Endothelial cell of hepatic sinusoid (primary cell): ENCODE measurements around the gene CAPN12.

Source experiments
- in situ Hi-C: cut with HindIII; loops from 2 replicates; pipeline ENCODE4 v1.10.0; 2017; ENCODE audit warnings: low sequenced_read_pairs

Gene CAPN12

GRCh38 chr19:38727306-38727867 is 16.9 kb downstream of the CAPN12 start:
- in situ Hi-C loops: no loop called here

- in situ Hi-C loops: no loop called here
Measured at GRCh38 chr19:38726761-38727301, 17.4 kb downstream of the CAPN12 start.

- in situ Hi-C loops: no loop called here
Measured at GRCh38 chr19:38726284-38726673, 18.0 kb downstream of the CAPN12 start.

- in situ Hi-C loops: no loop called here
Measured at GRCh38 chr19:38725469-38726283, 18.6 kb downstream of the CAPN12 start.

GRCh38 chr19:38723990-38724854 is 20.1 kb downstream of the CAPN12 start:
- in situ Hi-C loops: no loop called here

GRCh38 chr19:38723606-38723965 is 20.7 kb downstream of the CAPN12 start:
- in situ Hi-C loops: no loop called here

GRCh38 chr19:38722947-38723605 is 21.2 kb downstream of the CAPN12 start:
- in situ Hi-C loops: no loop called here

- in situ Hi-C loops: no loop called here
Measured at GRCh38 chr19:38721979-38722773, 22.1 kb downstream of the CAPN12 start.

- in situ Hi-C loops: no loop called here
Measured at GRCh38 chr19:38721496-38721895, 22.8 kb downstream of the CAPN12 start.

- in situ Hi-C loops: no loop called here
Measured at GRCh38 chr19:38720559-38721236, 23.6 kb downstream of the CAPN12 start.

- in situ Hi-C loops: no loop called here
Measured at GRCh38 chr19:38719761-38720558, 24.3 kb downstream of the CAPN12 start.

GRCh38 chr19:38718747-38719543 is 25.3 kb downstream of the CAPN12 start:
- in situ Hi-C loops: no loop called here

- in situ Hi-C loops: no loop called here
Measured at GRCh38 chr19:38717855-38718254, 26.4 kb downstream of the CAPN12 start.

GRCh38 chr19:38717051-38717450 is 27.2 kb downstream of the CAPN12 start:
- in situ Hi-C loops: no loop called here

GRCh38 chr19:38715555-38715954 is 28.7 kb downstream of the CAPN12 start:
- in situ Hi-C loops: no loop called here

GRCh38 chr19:38714354-38714778 is 29.9 kb downstream of the CAPN12 start:
- in situ Hi-C loops: no loop called here

GRCh38 chr19:38713865-38714264 is 30.4 kb downstream of the CAPN12 start:
- in situ Hi-C loops: no loop called here

- in situ Hi-C loops: no loop called here
Measured at GRCh38 chr19:38713227-38713649, 31.0 kb downstream of the CAPN12 start.
